Activated naive CD8-positive, alpha-beta T cell treated with anti-CD3 and anti-CD28 coated beads, Interleukin-2, amount 50 U/mL, for 24 hours (primary cell): Measurements from ENCODE around the gene NLGN1.

Source experiments
- ATAC-seq: fragments of 150-1000 bp; cut with Tn5 transposase; one replicate; pipeline ENCODE4 v1.10.0; 2021
- DNase-seq: peaks from one replicate; pipeline ENCODE4 v3.0.0; 2021
- H3K27ac Mint-ChIP-seq: one replicate; pipeline ENCODE4 v1.8.0; 2021; ENCODE audit warnings: mild to moderate bottlenecking, mixed read lengths
- H3K27me3 Mint-ChIP-seq: one replicate; pipeline ENCODE4 v1.8.0; 2021; ENCODE audit warnings: mixed read lengths
- H3K36me3 Mint-ChIP-seq: one replicate; pipeline ENCODE4 v1.8.0; 2021; ENCODE audit warnings: low read depth, mixed read lengths
- H3K4me1 Mint-ChIP-seq: one replicate; pipeline ENCODE4 v1.8.0; 2021; ENCODE audit warnings: mixed read lengths
- H3K4me3 Mint-ChIP-seq: one replicate; pipeline ENCODE4 v1.8.0; 2021; ENCODE audit warnings: mild to moderate bottlenecking, moderate library complexity, mixed read lengths
- H3K9me3 Mint-ChIP-seq: one replicate; pipeline ENCODE4 v1.8.0; 2021; ENCODE audit warnings: mixed read lengths

NLGN1 gene

GRCh38 chr3:173841334-173841733 lies 443.8 kb downstream of the NLGN1 start:
- ATAC-seq (no peak), DNase-seq (no peak)
- Mint-ChIP-seq H3K27ac (no peak overlapping the region), H3K4me1 (no peaks in the 10 kb centered on the region), H3K27me3 (no peaks in the 10 kb centered on the region), H3K9me3 (peaks cover 7% of the 10 kb centered on the region), H3K36me3 (no peaks in the 10 kb centered on the region), H3K4me3 (no peak overlapping the region)

- no peak for DNase-seq
- Mint-ChIP-seq H3K4me1 (no peaks in the 10 kb centered on the region), H3K9me3 (peaks cover 10% of the 10 kb centered on the region), H3K4me3 (no peak overlapping the region), H3K27ac (no peak overlapping the region), H3K36me3 (no peaks in the 10 kb centered on the region), H3K27me3 (no peaks in the 10 kb centered on the region)
- ATAC-seq, result no peak
Measured at GRCh38 chr3:173843060-173843459, 445.5 kb downstream of the NLGN1 start.

- DNase-seq (no peak), ATAC-seq (no peak)
- H3K4me3 Mint-ChIP-seq, result no peak overlapping the region
- H3K4me1 Mint-ChIP-seq, result no peaks in the 10 kb centered on the region
- H3K36me3 Mint-ChIP-seq, result no peaks in the 10 kb centered on the region
- H3K27ac Mint-ChIP-seq, result no peak overlapping the region
- no peaks in the 10 kb centered on the region for H3K27me3 Mint-ChIP-seq
- peaks cover 12% of the 10 kb centered on the region for H3K9me3 Mint-ChIP-seq
Measured at GRCh38 chr3:173846584-173846983, 449.0 kb downstream of the NLGN1 start.

- Mint-ChIP-seq H3K27ac (no peak overlapping the region), H3K4me1 (no peaks in the 10 kb centered on the region), H3K36me3 (no peaks in the 10 kb centered on the region), H3K9me3 (peaks cover 5% of the 10 kb centered on the region), H3K27me3 (no peaks in the 10 kb centered on the region), H3K4me3 (no peak overlapping the region)
- no peak for DNase-seq
- ATAC-seq, result no peak
Measured at GRCh38 chr3:173849489-173849888, 451.9 kb downstream of the NLGN1 start.

GRCh38 chr3:173857154-173857553 lies 459.6 kb downstream of the NLGN1 start:
- H3K4me3 Mint-ChIP-seq, result no peak overlapping the region
- DNase-seq (no peak), ATAC-seq (no peak)
- no peaks in the 10 kb centered on the region for H3K36me3 Mint-ChIP-seq
- H3K27ac Mint-ChIP-seq, result no peak overlapping the region
- H3K4me1 Mint-ChIP-seq, result no peaks in the 10 kb centered on the region
- H3K27me3 Mint-ChIP-seq, result no peaks in the 10 kb centered on the region
- H3K9me3 Mint-ChIP-seq, result no peaks in the 10 kb centered on the region

- H3K27ac Mint-ChIP-seq, result no peak overlapping the region
- no peaks in the 10 kb centered on the region for H3K4me1 Mint-ChIP-seq
- ATAC-seq (no peak), DNase-seq (no peak)
- no peaks in the 10 kb centered on the region for H3K9me3 Mint-ChIP-seq
- H3K4me3 Mint-ChIP-seq, result no peak overlapping the region
- H3K36me3 Mint-ChIP-seq, result no peaks in the 10 kb centered on the region
- H3K27me3 Mint-ChIP-seq, result no peaks in the 10 kb centered on the region
Measured at GRCh38 chr3:173862701-173863100, 465.2 kb downstream of the NLGN1 start.

GRCh38 chr3:173863551-173863950 lies 466.0 kb downstream of the NLGN1 start:
- Mint-ChIP-seq H3K27ac (no peak overlapping the region), H3K27me3 (no peaks in the 10 kb centered on the region), H3K4me1 (no peaks in the 10 kb centered on the region), H3K9me3 (no peaks in the 10 kb centered on the region), H3K36me3 (no peaks in the 10 kb centered on the region), H3K4me3 (no peak overlapping the region)
- no peak for ATAC-seq
- no peak for DNase-seq

GRCh38 chr3:173865900-173866498 lies 468.5 kb downstream of the NLGN1 start:
- Mint-ChIP-seq H3K27me3 (no peaks in the 10 kb centered on the region), H3K9me3 (no peaks in the 10 kb centered on the region), H3K36me3 (no peaks in the 10 kb centered on the region), H3K4me3 (no peak overlapping the region), H3K27ac (no peak overlapping the region), H3K4me1 (no peaks in the 10 kb centered on the region)
- no peak for DNase-seq
- ATAC-seq, result no peak

GRCh38 chr3:173869766-173870165 lies 472.2 kb downstream of the NLGN1 start:
- DNase-seq (no peak), ATAC-seq (no peak)
- no peak overlapping the region for H3K4me3 Mint-ChIP-seq
- H3K4me1 Mint-ChIP-seq, result no peaks in the 10 kb centered on the region
- H3K36me3 Mint-ChIP-seq, result no peaks in the 10 kb centered on the region
- no peak overlapping the region for H3K27ac Mint-ChIP-seq
- no peaks in the 10 kb centered on the region for H3K9me3 Mint-ChIP-seq
- H3K27me3 Mint-ChIP-seq, result no peaks in the 10 kb centered on the region

- no peak for DNase-seq
- no peak for ATAC-seq
- Mint-ChIP-seq H3K36me3 (no peaks in the 10 kb centered on the region), H3K4me3 (no peak overlapping the region), H3K9me3 (no peaks in the 10 kb centered on the region), H3K27me3 (no peaks in the 10 kb centered on the region), H3K4me1 (no peaks in the 10 kb centered on the region), H3K27ac (no peak overlapping the region)
Measured at GRCh38 chr3:173870976-173871375, 473.4 kb downstream of the NLGN1 start.

- DNase-seq (no peak), ATAC-seq (no peak)
- no peak overlapping the region for H3K27ac Mint-ChIP-seq
- H3K4me3 Mint-ChIP-seq, result no peak overlapping the region
- H3K9me3 Mint-ChIP-seq, result no peaks in the 10 kb centered on the region
- H3K27me3 Mint-ChIP-seq, result no peaks in the 10 kb centered on the region
- H3K36me3 Mint-ChIP-seq, result no peaks in the 10 kb centered on the region
- no peaks in the 10 kb centered on the region for H3K4me1 Mint-ChIP-seq
Measured at GRCh38 chr3:173875790-173876189, 478.2 kb downstream of the NLGN1 start.

GRCh38 chr3:173876476-173876875 lies 478.9 kb downstream of the NLGN1 start:
- Mint-ChIP-seq H3K36me3 (no peaks in the 10 kb centered on the region), H3K27me3 (no peaks in the 10 kb centered on the region), H3K4me3 (no peak overlapping the region), H3K9me3 (no peaks in the 10 kb centered on the region), H3K4me1 (no peaks in the 10 kb centered on the region), H3K27ac (no peak overlapping the region)
- DNase-seq, result no peak
- no peak for ATAC-seq

- H3K36me3 Mint-ChIP-seq, result no peaks in the 10 kb centered on the region
- H3K4me3 Mint-ChIP-seq, result no peak overlapping the region
- no peaks in the 10 kb centered on the region for H3K4me1 Mint-ChIP-seq
- no peaks in the 10 kb centered on the region for H3K27me3 Mint-ChIP-seq
- DNase-seq (no peak), ATAC-seq (no peak)
- H3K27ac Mint-ChIP-seq, result no peak overlapping the region
- H3K9me3 Mint-ChIP-seq, result peaks cover 15% of the 10 kb centered on the region
Measured at GRCh38 chr3:173887888-173888287, 490.3 kb downstream of the NLGN1 start.

GRCh38 chr3:173889596-173889995 lies 492.1 kb downstream of the NLGN1 start:
- no peak overlapping the region for H3K4me3 Mint-ChIP-seq
- peaks cover 12% of the 10 kb centered on the region for H3K9me3 Mint-ChIP-seq
- H3K4me1 Mint-ChIP-seq, result no peaks in the 10 kb centered on the region
- no peaks in the 10 kb centered on the region for H3K36me3 Mint-ChIP-seq
- no peak overlapping the region for H3K27ac Mint-ChIP-seq
- no peaks in the 10 kb centered on the region for H3K27me3 Mint-ChIP-seq
- ATAC-seq, result no peak
- no peak for DNase-seq

- no peak for ATAC-seq
- H3K4me3 Mint-ChIP-seq, result no peak overlapping the region
- peaks cover 12% of the 10 kb centered on the region for H3K9me3 Mint-ChIP-seq
Measured at GRCh38 chr3:173890091-173890490, 492.5 kb downstream of the NLGN1 start.

More at GRCh38 chr3:173890091-173890490, 492.5 kb downstream of the NLGN1 start:
- no peak for DNase-seq
- Mint-ChIP-seq H3K4me1 (no peaks in the 10 kb centered on the region), H3K36me3 (no peaks in the 10 kb centered on the region), H3K27ac (no peak overlapping the region), H3K27me3 (no peaks in the 10 kb centered on the region)
